Subcutaneous adipose tissue (tissue), 4 donors: ENCODE measurements around the gene RABIF. TPM values are rescaled to one million over a fixed set of nuclear protein-coding genes. Genes with fewer than 3 reads are reported as not detected.

Experiments
- total RNA-seq, 4 donors: library from RNA; depleted of rRNA; stranded (reverse); fragments of >200 nt; gene quantifications; one replicate each; pipeline ENCODE4 v1.1.0, GENCODE V29; 2016
- TF ChIP-seq, protein P1 (sequence below): fragments of 450-650 bp; IDR thresholded peaks from one replicate; pipeline ENCODE4 v1.5.1; 2016; ENCODE audit warnings: low read depth, mild to moderate bottlenecking, control low read depth, antibody characterized with exemption, moderate library complexity

RABIF gene
- total RNA-seq, 4 donors from 2014 or later, result 1.9 to 8.5 (median 4.4) TPM

DNA sequence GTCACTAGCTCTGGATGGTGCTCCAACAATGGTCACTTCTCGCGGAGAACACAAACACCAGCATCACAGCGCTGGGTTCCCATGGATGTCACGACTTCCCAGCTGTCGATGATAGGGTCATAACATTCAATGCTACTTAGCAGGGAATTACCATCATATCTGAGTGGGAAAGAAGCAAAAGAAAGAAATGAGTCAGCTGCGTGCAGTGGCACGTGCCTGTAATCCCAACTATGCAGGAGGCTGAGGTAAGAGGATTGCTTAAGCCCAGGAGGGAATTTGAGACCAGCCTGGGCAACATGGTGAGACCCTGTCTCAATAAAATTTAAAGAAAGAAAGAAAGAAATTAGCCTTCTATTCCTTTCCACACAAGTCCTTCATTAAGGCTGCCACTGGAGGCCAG is 3.6 kb upstream of the RABIF start:
- TF ChIP-seq, protein P1, sequence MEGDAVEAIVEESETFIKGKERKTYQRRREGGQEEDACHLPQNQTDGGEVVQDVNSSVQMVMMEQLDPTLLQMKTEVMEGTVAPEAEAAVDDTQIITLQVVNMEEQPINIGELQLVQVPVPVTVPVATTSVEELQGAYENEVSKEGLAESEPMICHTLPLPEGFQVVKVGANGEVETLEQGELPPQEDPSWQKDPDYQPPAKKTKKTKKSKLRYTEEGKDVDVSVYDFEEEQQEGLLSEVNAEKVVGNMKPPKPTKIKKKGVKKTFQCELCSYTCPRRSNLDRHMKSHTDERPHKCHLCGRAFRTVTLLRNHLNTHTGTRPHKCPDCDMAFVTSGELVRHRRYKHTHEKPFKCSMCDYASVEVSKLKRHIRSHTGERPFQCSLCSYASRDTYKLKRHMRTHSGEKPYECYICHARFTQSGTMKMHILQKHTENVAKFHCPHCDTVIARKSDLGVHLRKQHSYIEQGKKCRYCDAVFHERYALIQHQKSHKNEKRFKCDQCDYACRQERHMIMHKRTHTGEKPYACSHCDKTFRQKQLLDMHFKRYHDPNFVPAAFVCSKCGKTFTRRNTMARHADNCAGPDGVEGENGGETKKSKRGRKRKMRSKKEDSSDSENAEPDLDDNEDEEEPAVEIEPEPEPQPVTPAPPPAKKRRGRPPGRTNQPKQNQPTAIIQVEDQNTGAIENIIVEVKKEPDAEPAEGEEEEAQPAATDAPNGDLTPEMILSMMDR, result no peak

DNA sequence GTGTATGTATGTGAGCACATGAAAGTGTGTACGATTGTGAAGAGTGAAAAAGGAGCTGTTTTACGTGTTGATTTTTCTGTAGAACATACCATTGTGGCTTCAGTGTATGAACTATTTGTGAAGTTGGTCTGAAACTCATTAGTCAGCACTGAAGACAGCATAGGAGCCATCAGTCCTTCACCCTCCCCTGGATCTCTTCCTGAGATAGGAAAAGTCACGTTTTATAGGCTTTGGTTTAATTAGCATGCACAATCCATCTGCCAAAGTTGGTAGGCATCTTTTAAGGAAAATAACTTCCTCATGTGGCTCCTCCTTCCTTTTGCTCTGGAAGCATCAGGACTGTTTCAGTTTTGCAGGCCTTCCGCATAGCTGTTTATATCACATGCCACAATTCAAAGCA is 1.4 kb upstream of the RABIF start:
- TF ChIP-seq, protein P1, result no peak

DNA sequence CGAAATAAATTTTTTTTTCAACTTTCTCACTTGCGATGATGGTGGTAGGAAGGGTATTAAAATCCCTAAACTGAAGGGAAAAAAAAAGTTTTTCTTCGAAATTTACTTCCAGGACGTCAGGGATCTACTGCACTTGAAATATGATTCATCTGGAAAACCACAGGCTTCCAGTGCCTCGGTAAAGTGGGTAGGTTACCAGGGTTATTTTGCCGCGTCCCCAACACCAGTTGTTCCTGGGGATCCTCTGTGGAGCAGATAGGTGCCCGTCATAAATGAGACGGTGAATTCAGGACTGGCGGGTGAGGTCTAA is 773 bp downstream of the RABIF start:
- TF ChIP-seq, protein P1, result no peak

DNA sequence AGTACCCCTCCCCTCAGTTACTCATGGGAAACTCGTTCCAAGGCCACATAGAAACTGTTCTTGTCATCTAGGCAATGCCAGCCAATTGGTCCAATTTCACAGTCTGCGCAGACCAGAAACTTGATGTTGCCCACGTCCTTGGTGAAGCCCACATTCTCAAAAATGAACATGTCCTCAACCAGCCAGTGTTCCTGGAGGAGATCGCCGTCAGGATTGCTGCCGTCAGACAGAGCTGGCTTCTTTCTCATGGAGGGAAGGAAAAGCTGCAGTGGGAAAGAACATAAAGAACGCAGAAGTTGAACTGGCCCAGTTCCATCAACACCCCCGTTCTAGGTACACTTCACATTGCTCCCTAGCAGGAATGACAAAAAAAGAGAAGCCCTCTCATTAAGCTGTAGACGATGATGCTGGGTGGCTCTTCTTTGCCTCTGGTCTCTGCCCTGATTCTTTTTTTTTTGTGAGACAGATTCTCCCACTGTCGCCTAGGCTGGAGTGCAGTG is 7.9 kb downstream of the RABIF start:
- TF ChIP-seq, protein P1, result no peak

DNA sequence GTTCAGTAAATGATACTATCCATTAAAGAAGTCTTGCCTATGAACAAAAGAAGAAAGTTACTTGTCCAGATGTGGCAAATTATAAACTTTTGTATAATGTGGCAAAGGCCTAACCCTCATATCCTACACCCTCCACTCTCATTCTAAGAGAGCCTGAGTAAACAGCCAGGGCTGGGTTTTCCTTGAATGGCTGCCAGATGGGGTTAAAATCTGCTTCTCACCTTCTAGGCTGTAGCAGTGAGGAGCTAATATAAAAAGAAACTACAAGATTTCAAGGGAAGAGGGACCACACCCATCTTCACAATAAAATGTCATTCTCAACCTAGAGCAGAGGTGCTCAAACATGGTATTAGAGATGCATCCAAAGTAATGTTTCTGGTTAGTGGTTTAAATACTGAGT is 8.9 kb downstream of the RABIF start:
- TF ChIP-seq, protein P1, result no peak

DNA sequence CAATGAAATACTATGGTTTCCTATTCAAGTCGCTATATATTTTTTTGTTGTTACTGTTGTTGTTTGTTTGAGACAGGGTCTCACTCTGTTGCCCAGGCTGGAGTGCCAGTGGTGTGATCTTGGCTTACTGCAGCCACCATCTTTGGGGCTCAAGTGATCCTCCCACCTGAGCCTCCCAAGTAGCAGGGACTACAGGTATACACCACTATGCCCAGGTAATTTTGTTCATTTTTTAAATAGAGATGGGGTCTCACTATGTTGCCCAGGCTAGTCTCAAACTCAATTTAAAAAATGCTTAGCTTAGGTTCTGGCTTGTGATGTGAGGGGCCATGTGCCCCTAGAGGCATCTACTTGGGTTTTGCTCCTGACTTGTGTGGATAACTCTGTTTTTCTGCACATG is 9.8 kb downstream of the RABIF start:
- TF ChIP-seq, protein P1, result no peak

DNA sequence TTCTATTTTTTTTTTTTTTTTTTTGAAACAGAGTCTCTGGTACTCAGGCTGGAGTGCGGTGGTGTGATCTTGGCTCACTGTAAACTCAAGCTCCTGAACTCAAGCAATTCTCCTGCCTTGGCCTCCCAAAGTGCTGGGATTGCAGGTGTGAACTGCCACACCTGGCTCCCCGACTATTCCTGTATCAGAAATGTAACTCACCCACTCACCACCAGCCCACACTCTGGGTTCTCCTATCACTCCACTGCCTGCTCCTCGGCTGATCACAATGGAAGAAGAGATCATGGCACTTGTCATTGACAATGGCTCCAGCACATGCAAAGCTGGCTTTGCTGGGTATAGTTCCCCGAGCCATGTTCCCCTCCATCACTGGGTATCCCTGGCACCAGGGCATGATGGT is 15.9 kb downstream of the RABIF start:
- TF ChIP-seq, protein P1, result no peak
